ENCODE data around the gene NADK2.
"Not testable (repeated sequence)": the region's sequence is repeated elsewhere in the genome, so short reads cannot be mapped to it uniquely, and the experiment has no call there.

Gene NADK2

GRCh38 chr5:36241631-36242533, at the start of gene NADK2:
NADK2 (minus strand) TSS chr5:36241925; CDS start chr5:36241798, 127 bp downstream.
- DNase-seq (ENCODE audit: low spot score), result peak; percentile 95

GRCh38 chr5:36285837-36286615, 44.3 kb upstream of the NADK2 start:
- DNase-seq (ENCODE audit: low spot score), result no peak

GRCh38 chr5:36283775-36284174, 42.0 kb upstream of the NADK2 start:
- DNase-seq (ENCODE audit: low spot score), result not testable (repeated sequence)

- no peak for DNase-seq (ENCODE audit: low spot score)
These were observed 39.9 kb upstream of the NADK2 start for GRCh38 chr5:36281626-36282025.

- no peak for DNase-seq (ENCODE audit: low spot score)
These were observed 37.5 kb upstream of the NADK2 start for GRCh38 chr5:36279054-36279698.

GRCh38 chr5:36277521-36278176, 35.9 kb upstream of the NADK2 start:
- DNase-seq (ENCODE audit: low spot score), result no peak

- DNase-seq (ENCODE audit: low spot score), result no peak
These were observed 35.1 kb upstream of the NADK2 start for GRCh38 chr5:36276864-36277263.

GRCh38 chr5:36273809-36274526, 32.2 kb upstream of the NADK2 start:
- no peak for DNase-seq (ENCODE audit: low spot score)

- no peak for DNase-seq (ENCODE audit: low spot score)
These were observed 30.5 kb upstream of the NADK2 start for GRCh38 chr5:36272136-36272690.

GRCh38 chr5:36270876-36271575, 29.3 kb upstream of the NADK2 start:
- DNase-seq (ENCODE audit: low spot score), result no peak

GRCh38 chr5:36270175-36270574, 28.4 kb upstream of the NADK2 start:
- DNase-seq (ENCODE audit: low spot score), result no peak

GRCh38 chr5:36269478-36269877, 27.8 kb upstream of the NADK2 start:
- no peak for DNase-seq (ENCODE audit: low spot score)

- DNase-seq (ENCODE audit: low spot score), result no peak
These were observed 26.2 kb upstream of the NADK2 start for GRCh38 chr5:36267905-36268304.

GRCh38 chr5:36264202-36264760, 22.6 kb upstream of the NADK2 start:
- DNase-seq (ENCODE audit: low spot score), result no peak

GRCh38 chr5:36261186-36261585, 19.5 kb upstream of the NADK2 start:
- DNase-seq (ENCODE audit: low spot score), result no peak

GRCh38 chr5:36253575-36253974, 11.8 kb upstream of the NADK2 start:
- no peak for DNase-seq (ENCODE audit: low spot score)

- no peak for DNase-seq (ENCODE audit: low spot score)
These were observed 11.1 kb upstream of the NADK2 start for GRCh38 chr5:36252722-36253365.

GRCh38 chr5:36251218-36251617, 9.5 kb upstream of the NADK2 start:
- DNase-seq (ENCODE audit: low spot score), result no peak

- no peak for DNase-seq (ENCODE audit: low spot score)
These were observed 8.7 kb upstream of the NADK2 start for GRCh38 chr5:36250427-36250826.
